ENCODE results near the gene PLXNA4.
"Not testable (repeated sequence)": the region's sequence is repeated elsewhere in the genome, so short reads cannot be mapped to it uniquely, and the experiment has no call there.

Gene PLXNA4

GRCh38 chr7:132412435-132412834 lies 163.8 kb downstream of the PLXNA4 start:
- DNase-seq: no peak

- no peak for DNase-seq
Observed at GRCh38 chr7:132410861-132411541, 165.3 kb downstream of the PLXNA4 start.

GRCh38 chr7:132410385-132410784 lies 165.9 kb downstream of the PLXNA4 start:
- no peak for DNase-seq

- no peak for DNase-seq
Observed at GRCh38 chr7:132407764-132408163, 168.5 kb downstream of the PLXNA4 start.

GRCh38 chr7:132406039-132406438 lies 170.2 kb downstream of the PLXNA4 start:
- no peak for DNase-seq

- no peak for DNase-seq
Observed at GRCh38 chr7:132404261-132404660, 172.0 kb downstream of the PLXNA4 start.

GRCh38 chr7:132403465-132404110 lies 172.7 kb downstream of the PLXNA4 start:
- no peak for DNase-seq

- no peak for DNase-seq
Observed at GRCh38 chr7:132402751-132403245, 173.5 kb downstream of the PLXNA4 start.

- DNase-seq: no peak
Observed at GRCh38 chr7:132402096-132402495, 174.2 kb downstream of the PLXNA4 start.

- DNase-seq: no peak
Observed at GRCh38 chr7:132400561-132401142, 175.6 kb downstream of the PLXNA4 start.

- DNase-seq: no peak
Observed at GRCh38 chr7:132399367-132399766, 176.9 kb downstream of the PLXNA4 start.

- peak; percentile 20 for DNase-seq
Observed at GRCh38 chr7:132398253-132398925, 177.9 kb downstream of the PLXNA4 start.

- no peak for DNase-seq
Observed at GRCh38 chr7:132397070-132397469, 179.2 kb downstream of the PLXNA4 start.

GRCh38 chr7:132395361-132395760 lies 180.9 kb downstream of the PLXNA4 start:
- no peak for DNase-seq

GRCh38 chr7:132394283-132395198 lies 181.7 kb downstream of the PLXNA4 start:
- no peak for DNase-seq

GRCh38 chr7:132393789-132394261 lies 182.4 kb downstream of the PLXNA4 start:
- peak; percentile 86 for DNase-seq

GRCh38 chr7:132392713-132393112 lies 183.6 kb downstream of the PLXNA4 start:
- DNase-seq: no peak

GRCh38 chr7:132390705-132391104 lies 185.6 kb downstream of the PLXNA4 start:
- no peak for DNase-seq

GRCh38 chr7:132390049-132390448 lies 186.2 kb downstream of the PLXNA4 start:
- not testable (repeated sequence) for DNase-seq

GRCh38 chr7:132388688-132389087 lies 187.6 kb downstream of the PLXNA4 start:
- DNase-seq: no peak

- DNase-seq: no peak
Observed at GRCh38 chr7:132387596-132387995, 188.7 kb downstream of the PLXNA4 start.

GRCh38 chr7:132386201-132386681 lies 190.0 kb downstream of the PLXNA4 start:
- no peak for DNase-seq
